Measurements from ENCODE around the gene CNOT11. TPM values are rescaled to one million over a fixed set of nuclear protein-coding genes. Genes with fewer than 3 reads are reported as not detected.

Gene CNOT11
- total and polyA plus RNA-seq, 2 of the 8 experiments (the other 6 are each of a cell fraction or from before 2014, with no cell fraction given), result 41.5 to 54.6 TPM

GRCh38 chr2:101308432-101309210, 55.9 kb downstream of the CNOT11 start, which contains the start of gene RNF149:
Gene RNF149 (minus strand): TSS chr2:101308701. CDS start chr2:101308588, 113 bp downstream.
- no peak within 1 kb of the TSS for H3K14ac ChIP-seq (ENCODE audit: insufficient read length)
- TF ChIP-seq RFX5 (IDR thresholded peaks at IDR 0.05; ENCODE audit: borderline replicate concordance, low read depth, low read length) (no peak), FOSL1 (IDR thresholded peaks at IDR 0.05; ENCODE audit: insufficient read depth, low read depth, low read length) (no peak), RBBP5 (IDR thresholded peaks at IDR 0.05; ENCODE audit: borderline replicate concordance, low read depth, low read length) (peak; percentile 86; the same call in 1 of the 2 replicates), CEBPB (IDR thresholded peaks at IDR 0.05; ENCODE audit: low read depth, low read length) (peak; percentile 91), ASH2L (IDR thresholded peaks at IDR 0.05; ENCODE audit: low read length) (peak; percentile 91), EP300 (IDR thresholded peaks at IDR 0.05; ENCODE audit: borderline replicate concordance in 1 of 2, low read depth in 2 of 2, low read length in 2 of 2) (no peak), SP2 (IDR thresholded peaks at IDR 0.05; ENCODE audit: low read length) (no peak), ZNF274 (IDR thresholded peaks at IDR 0.05; ENCODE audit: borderline replicate concordance, extremely low read depth, low read length) (no peak), CBX8 (IDR thresholded peaks at IDR 0.05; ENCODE audit: borderline replicate concordance, low read depth, low read length) (no peak), SAP30 (IDR thresholded peaks at IDR 0.05; ENCODE audit: insufficient read depth, insufficient replicate concordance, low read length) (no peak), PHF8 (conservative IDR thresholded peaks at IDR 0.05; ENCODE audit: low read depth, low read length) (peak; percentile 69)

More at GRCh38 chr2:101308432-101309210, 55.9 kb downstream of the CNOT11 start, which contains the start of gene RNF149:
- Histone ChIP-seq H3K18ac (ENCODE audit: extremely low read depth, low read length) (peak within 1 kb of the TSS; percentile 93), H2BK12ac (ENCODE audit: low read depth, low read length) (peak within 1 kb of the TSS; percentile 92), H3K4me2 (ENCODE audit: insufficient read depth in 1 of 2, low read depth in 2 of 2, low read length in 2 of 2) (peak within 1 kb of the TSS; percentile 81 to 98), H4K5ac (ENCODE audit: insufficient read length, low read depth, low read length) (peak within 1 kb of the TSS; percentile 94), H2BK120ac (replicated peaks; ENCODE audit: low read depth, low read length) (peak within 1 kb of the TSS; percentile 69), H3K23ac (ENCODE audit: insufficient read length) (no peak within 1 kb of the TSS), H3K9me3 (ENCODE audit: insufficient read depth in 2 of 2, low read depth in 1 of 2, low read length in 1 of 2) (no peaks in the 10 kb centered on the region), H3K4me3 (ENCODE audit: extremely low read depth in 1 of 4, insufficient read depth in 2 of 4, low read depth in 3 of 4, low read length in 4 of 4) (peak within 1 kb of the TSS; percentile 56 to 80 (median 72)), H2BK20ac (ENCODE audit: low read length) (no peak within 1 kb of the TSS), H2BK5ac (ENCODE audit: low read depth, low read length) (peak within 1 kb of the TSS; percentile 85; the same call in 1 of the 2 replicates), H3K27me3 (replicated peaks in 1 of 4; ENCODE audit: control insufficient read depth in 3 of 4, extremely low read depth in 1 of 4, insufficient read depth in 3 of 4, low read length in 3 of 4) (peaks cover 0 to 9% (median 0%) of the 10 kb centered on the region in 4 experiments; a peak in 3 of 7 replicates), H3K27ac (ENCODE audit: low read depth, low read length) (no peak within 1 kb of the TSS), H4K20me1 (replicated peaks in 1 of 2; ENCODE audit: control insufficient read depth in 1 of 2, insufficient read depth in 2 of 2, low read length in 2 of 2) (peaks cover 18% of the 10 kb centered on the region in 2 experiments), H4K8ac (ENCODE audit: extremely low read depth, insufficient read depth, low read length) (peak within 1 kb of the TSS; percentile 94), H3K9ac (replicated peaks in 1 of 4; ENCODE audit: extremely low read depth in 1 of 4, low read depth in 3 of 4, low read length in 3 of 4) (peak within 1 kb of the TSS; percentile 59 to 71 (median 61)), H3K79me1 (ENCODE audit: low read depth, low read length) (peaks cover 4% of the 10 kb centered on the region; the same call in 1 of the 2 replicates), H3K79me2 (ENCODE audit: control insufficient read depth in 1 of 2, insufficient read depth in 2 of 2, low read length in 2 of 2) (peaks cover 0 to 44% of the 10 kb centered on the region in 2 experiments; a peak in 2 of 4 replicates), H3K56ac (replicated peaks; ENCODE audit: insufficient read length, low read depth, low read length) (peak within 1 kb of the TSS; percentile 67), H4K91ac (replicated peaks; ENCODE audit: insufficient read length, low read length) (peak within 1 kb of the TSS; percentile 94), H2AK5ac (ENCODE audit: low read depth, low read length) (no peak within 1 kb of the TSS), H3K23me2 (ENCODE audit: low read depth, low read length) (peaks cover 12% of the 10 kb centered on the region; the same call in 1 of the 2 replicates), H2BK15ac (ENCODE audit: low read length) (no peak within 1 kb of the TSS), H3K4me1 (replicated peaks in 1 of 4; ENCODE audit: control insufficient read depth in 3 of 4, insufficient read depth in 4 of 4, low read length in 3 of 4) (peaks cover 3 to 14% (median 5%) of the 10 kb centered on the region in 4 experiments), H3K4ac (replicated peaks; ENCODE audit: insufficient read length, low read depth, low read length) (peak within 1 kb of the TSS; percentile 88), H3K36me3 (ENCODE audit: control insufficient read depth in 2 of 4, insufficient read depth in 4 of 4, low read length in 3 of 4) (peaks cover 0 to 5% (median 0%) of the 10 kb centered on the region in 4 experiments; a peak in 1 of 8 replicates), H2AFZ (ENCODE audit: low read length) (peak within 1 kb of the TSS; percentile 96; the same call in 1 of the 2 replicates)
- POLR2A ChIA-PET (ENCODE audit: partially characterized antibody), result interaction anchor here (0.6 to 1.4 kb wide), 9 partner anchors 9 to 748 kb away, joined by 3 to 5 read pairs (median 4); partner anchors contain the start of gene CNOT11
- FAIRE-seq, result no peak
- DNase-seq (ENCODE audit: low read depth in 1 of 2, low spot score in 2 of 2), result peak; percentile 65 to 95
- WGBS, 2 experiments (ENCODE audit: extremely low coverage in 1 of 2, insufficient coverage in 1 of 2, insufficient read length in 1 of 2, insufficient replicate concordance in 2 of 2, low coverage in 1 of 2, low lambda C conversion rate in 2 of 2, missing lambda C conversion rate in 1 of 2), result 8% methylated on average over 67 of the region's 76 CpGs; no CpG with 5 or more reads in 1 of the 2 experiments
- CTCF ChIA-PET (ENCODE audit: partially characterized antibody), result interaction anchor here (0.6 to 3.0 kb wide), 3 partner anchors 10 to 587 kb away, joined by 3 to 7 read pairs (median 4); partner anchors contain the start of gene CREG2
